ENCODE measurements around the gene CACNA1B. TPM values are rescaled to one million over a fixed set of nuclear protein-coding genes. Genes with fewer than 3 reads are reported as not detected.

The CACNA1B gene
- total RNA-seq, 1 donor from 2014 or later = 3.1 TPM

DNA sequence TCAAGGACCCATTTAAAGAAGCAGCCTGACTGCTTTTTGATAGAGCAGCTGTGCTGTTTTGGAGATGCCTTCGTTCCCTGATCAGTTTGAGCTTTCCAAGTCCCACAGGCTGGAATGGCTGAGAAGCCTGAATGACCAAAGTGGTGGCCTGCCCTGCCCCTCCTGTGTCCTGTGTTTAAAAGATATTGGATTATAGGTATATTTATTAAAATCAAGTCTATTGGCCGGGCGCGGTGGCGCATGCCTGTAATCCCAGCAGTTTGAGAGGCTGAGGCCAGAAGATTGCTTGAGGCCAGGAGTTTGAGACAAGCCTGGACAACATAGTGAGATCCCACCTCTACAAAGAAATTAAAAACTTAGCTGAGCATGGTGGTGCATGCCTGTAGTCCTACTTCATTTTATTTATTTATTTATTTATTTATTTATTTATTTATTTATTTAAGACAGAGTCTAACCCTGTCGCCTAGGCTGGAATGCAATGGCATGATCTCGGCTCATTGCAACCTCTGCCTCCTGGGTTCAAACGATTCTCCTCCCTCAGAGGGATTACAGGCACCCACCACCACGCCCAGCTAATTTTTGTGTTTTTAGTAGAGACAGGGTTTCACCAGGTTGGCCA is 87.7 kb downstream of the CACNA1B start:
- H3K27me3 Mint-ChIP-seq (ENCODE audit: low read depth) = peaks cover 5% of the 10 kb centered on the region
- H3K4me1 Mint-ChIP-seq = peaks cover 22% of the 10 kb centered on the region
- no peak overlapping the region for H3K4me3 Mint-ChIP-seq
- H3K9me3 Mint-ChIP-seq = peaks cover 11% of the 10 kb centered on the region
- no peak for DNase-seq (ENCODE audit: low read depth, low spot score)
- H3K27ac Mint-ChIP-seq (ENCODE audit: unreplicated experiment) = no peak overlapping the region
- peaks cover 10% of the 10 kb centered on the region for H3K36me3 Mint-ChIP-seq (ENCODE audit: low read depth)
- TF ChIP-seq, protein P1, sequence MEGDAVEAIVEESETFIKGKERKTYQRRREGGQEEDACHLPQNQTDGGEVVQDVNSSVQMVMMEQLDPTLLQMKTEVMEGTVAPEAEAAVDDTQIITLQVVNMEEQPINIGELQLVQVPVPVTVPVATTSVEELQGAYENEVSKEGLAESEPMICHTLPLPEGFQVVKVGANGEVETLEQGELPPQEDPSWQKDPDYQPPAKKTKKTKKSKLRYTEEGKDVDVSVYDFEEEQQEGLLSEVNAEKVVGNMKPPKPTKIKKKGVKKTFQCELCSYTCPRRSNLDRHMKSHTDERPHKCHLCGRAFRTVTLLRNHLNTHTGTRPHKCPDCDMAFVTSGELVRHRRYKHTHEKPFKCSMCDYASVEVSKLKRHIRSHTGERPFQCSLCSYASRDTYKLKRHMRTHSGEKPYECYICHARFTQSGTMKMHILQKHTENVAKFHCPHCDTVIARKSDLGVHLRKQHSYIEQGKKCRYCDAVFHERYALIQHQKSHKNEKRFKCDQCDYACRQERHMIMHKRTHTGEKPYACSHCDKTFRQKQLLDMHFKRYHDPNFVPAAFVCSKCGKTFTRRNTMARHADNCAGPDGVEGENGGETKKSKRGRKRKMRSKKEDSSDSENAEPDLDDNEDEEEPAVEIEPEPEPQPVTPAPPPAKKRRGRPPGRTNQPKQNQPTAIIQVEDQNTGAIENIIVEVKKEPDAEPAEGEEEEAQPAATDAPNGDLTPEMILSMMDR (conservative IDR thresholded peaks at IDR 0.05) = no peak

DNA sequence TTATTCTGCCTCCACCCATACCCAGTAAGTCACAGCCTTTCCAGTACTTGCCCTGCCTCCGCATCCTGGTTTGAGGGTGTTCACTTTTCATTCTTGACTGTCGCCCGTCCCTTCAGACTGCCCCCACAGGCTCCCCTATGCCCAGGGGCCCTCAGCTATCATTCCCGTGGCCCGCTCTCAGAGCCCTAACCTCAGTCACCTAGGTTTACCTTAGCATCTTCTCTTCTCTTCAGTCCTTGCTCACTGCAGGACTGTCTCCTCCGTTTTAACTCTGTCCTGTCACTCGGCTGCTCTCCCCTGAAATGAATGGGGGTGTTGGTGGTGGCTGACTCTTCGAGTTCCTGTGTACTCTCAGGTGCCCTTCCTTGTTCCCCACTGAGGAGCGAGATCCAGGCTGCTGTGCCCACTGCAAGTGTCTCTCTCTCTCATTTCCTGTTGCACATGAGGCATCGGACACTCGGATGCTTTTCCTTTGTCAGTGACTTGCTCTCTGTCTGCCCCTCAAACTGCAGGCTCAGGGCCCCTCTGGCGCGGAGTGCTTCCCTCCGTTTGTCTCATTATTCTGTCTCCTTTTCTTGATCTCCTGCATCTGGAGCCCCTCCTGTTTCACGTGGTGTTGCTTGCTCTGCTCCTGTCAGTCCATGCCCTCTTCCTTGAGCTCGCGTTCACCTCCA is 89.8 kb downstream of the CACNA1B start:
- peaks cover 5% of the 10 kb centered on the region for H3K36me3 Mint-ChIP-seq (ENCODE audit: low read depth)
- DNase-seq (ENCODE audit: low read depth, low spot score) = no peak
- H3K9me3 Mint-ChIP-seq = peaks cover 7% of the 10 kb centered on the region
- H3K4me1 Mint-ChIP-seq = peaks cover 31% of the 10 kb centered on the region
- no peak overlapping the region for H3K4me3 Mint-ChIP-seq
- TF ChIP-seq, protein P1 (conservative IDR thresholded peaks at IDR 0.05) = no peak
- H3K27me3 Mint-ChIP-seq (ENCODE audit: low read depth) = no peaks in the 10 kb centered on the region
- no peak overlapping the region for H3K27ac Mint-ChIP-seq (ENCODE audit: unreplicated experiment)

DNA sequence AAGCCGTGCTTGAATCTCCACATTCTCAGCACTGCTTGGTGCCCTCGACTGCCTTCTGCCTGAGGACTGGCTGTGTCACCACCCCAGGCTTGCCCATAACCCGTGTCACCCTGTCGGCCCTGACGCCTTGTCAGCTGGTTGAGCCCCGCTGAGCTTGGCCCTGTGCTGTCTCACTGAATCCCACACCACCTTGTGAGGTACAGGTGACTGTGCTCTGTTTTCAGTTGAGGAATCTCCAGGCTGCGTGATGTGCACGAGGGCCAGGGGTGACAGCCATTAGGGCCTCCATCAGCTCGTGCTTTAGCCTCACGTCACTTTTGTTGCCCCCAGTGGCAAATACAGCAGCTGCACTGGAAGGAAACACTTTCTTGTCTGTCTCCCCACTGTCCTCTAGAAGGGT is 90.7 kb downstream of the CACNA1B start:
- Mint-ChIP-seq H3K9me3 (peaks cover 3% of the 10 kb centered on the region), H3K4me3 (no peak overlapping the region), H3K27me3 (ENCODE audit: low read depth) (no peaks in the 10 kb centered on the region), H3K4me1 (peaks cover 31% of the 10 kb centered on the region), H3K27ac (ENCODE audit: unreplicated experiment) (no peak overlapping the region), H3K36me3 (ENCODE audit: low read depth) (peaks cover 3% of the 10 kb centered on the region)
- no peak for DNase-seq (ENCODE audit: low read depth, low spot score)
- TF ChIP-seq, protein P1 (conservative IDR thresholded peaks at IDR 0.05) = no peak

DNA sequence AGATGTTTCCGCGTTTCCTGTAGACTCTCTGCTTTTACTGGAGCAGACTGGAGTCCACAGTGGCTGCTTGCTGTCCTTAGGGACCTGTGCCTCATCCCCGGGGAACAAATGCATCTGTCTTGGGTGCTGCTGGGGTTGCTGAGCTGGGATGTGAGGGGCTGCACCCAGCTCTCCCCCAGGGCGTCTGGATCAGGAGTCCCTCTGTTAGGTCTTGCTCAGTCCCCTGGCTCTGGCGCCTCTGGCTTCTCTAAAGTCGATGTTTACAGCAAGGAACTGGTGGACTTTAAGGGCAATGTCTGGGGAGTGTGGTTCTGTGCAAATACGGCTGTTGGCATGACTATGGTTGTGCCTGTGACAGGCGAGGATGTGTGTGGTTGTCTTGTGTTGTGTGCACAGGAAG is 91.4 kb downstream of the CACNA1B start:
- Mint-ChIP-seq H3K9me3 (no peaks in the 10 kb centered on the region), H3K4me3 (no peak overlapping the region), H3K27ac (ENCODE audit: unreplicated experiment) (peak overlapping the region; percentile 63), H3K36me3 (ENCODE audit: low read depth) (peaks cover 3% of the 10 kb centered on the region), H3K27me3 (ENCODE audit: low read depth) (no peaks in the 10 kb centered on the region), H3K4me1 (peaks cover 31% of the 10 kb centered on the region)
- no peak for DNase-seq (ENCODE audit: low read depth, low spot score)
- TF ChIP-seq, protein P1 (conservative IDR thresholded peaks at IDR 0.05) = no peak

DNA sequence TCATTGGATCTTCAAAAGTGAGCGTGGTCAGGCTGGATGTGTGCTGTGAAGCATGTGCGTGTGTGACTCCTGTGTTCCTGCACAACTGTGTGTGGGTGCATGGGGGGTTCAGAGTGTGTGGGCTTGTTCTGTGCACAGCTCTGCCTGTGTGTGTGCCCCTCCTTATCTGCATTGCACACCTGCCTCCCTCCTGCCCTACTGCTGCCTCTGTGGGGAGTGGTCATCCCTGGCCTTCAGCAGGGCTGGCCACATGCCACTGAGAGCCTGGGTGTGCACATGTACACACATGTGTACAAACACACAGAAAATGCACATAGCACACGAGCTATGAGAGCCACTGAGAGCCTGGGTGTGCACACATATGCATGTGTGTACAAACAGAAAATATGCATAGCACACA is 92.1 kb downstream of the CACNA1B start:
- peaks cover 31% of the 10 kb centered on the region for H3K4me1 Mint-ChIP-seq
- H3K9me3 Mint-ChIP-seq = no peaks in the 10 kb centered on the region
- no peak for DNase-seq (ENCODE audit: low read depth, low spot score)
- no peaks in the 10 kb centered on the region for H3K36me3 Mint-ChIP-seq (ENCODE audit: low read depth)
- peak overlapping the region; percentile 63 for H3K27ac Mint-ChIP-seq (ENCODE audit: unreplicated experiment)
- no peak overlapping the region for H3K4me3 Mint-ChIP-seq
- H3K27me3 Mint-ChIP-seq (ENCODE audit: low read depth) = no peaks in the 10 kb centered on the region
- TF ChIP-seq, protein P1 (conservative IDR thresholded peaks at IDR 0.05) = no peak

Data from neural crest cell (in vitro differentiated cells).